Measurements from ENCODE around the gene TGM2.

- TF ChIP-seq CTCF (IDR thresholded peaks at IDR 0.05): no peak
- TF ChIP-seq POLR2AphosphoS5 (IDR thresholded peaks at IDR 0.05): no peak
- TF ChIP-seq POLR2A (IDR thresholded peaks at IDR 0.05): no peak
Observed at GRCh38 chr20:38201356-38201755, 36.3 kb upstream of the TGM2 start.
